ENCODE results near the gene TRIP4. TPM values are rescaled to one million over a fixed set of nuclear protein-coding genes. Genes with fewer than 3 reads are reported as not detected.

The TRIP4 gene
- polyA plus RNA-seq, 3 donors: 23.0 to 40.1 (median 35.6) TPM

DNA sequence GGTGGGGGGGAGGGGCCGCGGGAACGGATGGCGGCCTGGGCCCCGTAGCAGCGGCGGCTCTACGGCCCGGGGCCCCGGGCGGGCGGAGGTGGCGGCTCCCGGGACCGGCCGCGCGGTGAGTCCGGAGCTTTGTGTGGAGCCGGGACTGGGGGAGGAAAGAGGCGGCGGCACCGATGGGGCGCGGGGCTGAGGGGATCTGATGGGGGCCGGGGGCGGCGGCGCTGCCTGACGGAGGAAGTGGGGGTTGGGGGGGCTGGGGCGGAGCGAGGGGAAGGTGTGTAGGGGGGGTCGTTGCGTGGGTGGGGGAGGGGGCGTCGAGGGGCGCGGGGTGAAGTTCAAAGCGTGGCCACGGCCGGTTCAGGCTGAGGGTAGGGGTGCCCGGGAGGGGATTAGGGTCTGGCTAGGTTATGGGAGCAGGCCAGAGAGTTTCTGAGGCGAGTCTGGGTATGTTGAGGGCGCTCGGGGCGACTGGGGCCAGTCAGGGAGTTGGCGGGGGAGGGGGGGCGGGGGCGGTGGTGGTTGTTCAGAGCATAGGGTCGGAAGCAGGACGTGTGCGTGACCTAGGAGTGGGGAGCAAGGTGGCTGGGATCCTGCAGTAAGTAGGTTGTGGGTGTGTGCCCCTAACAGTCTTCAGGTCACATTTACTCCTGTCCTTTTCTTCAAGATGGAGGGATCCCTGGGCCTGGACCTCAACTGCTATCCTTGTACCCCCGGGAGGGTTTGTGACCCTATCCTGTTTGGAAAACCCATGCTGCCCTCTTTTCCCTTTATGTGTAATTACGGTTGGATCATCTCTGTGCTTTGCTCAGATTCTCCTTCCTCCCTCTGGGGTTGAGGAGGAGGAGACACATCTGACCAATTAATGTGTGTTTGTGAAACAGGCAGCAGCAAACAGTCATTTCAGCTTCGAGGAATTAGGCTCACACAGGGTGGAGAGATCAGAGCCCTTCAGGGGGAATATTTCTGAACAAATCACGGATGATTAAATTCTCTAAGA, 73.4 kb downstream of the TRIP4 start:
- H3K27ac Mint-ChIP-seq: peak overlapping the region; percentile 61 to 93 (median 85)
- Histone ChIP-seq H3K9ac (ENCODE audit: insufficient read depth, low read length, poor library complexity, severe bottlenecking) (peak overlapping the region; percentile 54), H3K79me2 (ENCODE audit: insufficient read depth, low read length) (peaks cover 49% of the 10 kb centered on the region), H3K36me3 (replicated peaks in 1 of 2; ENCODE audit: control insufficient read depth in 1 of 2, insufficient read depth in 2 of 2, low read length in 2 of 2) (no peaks in the 10 kb centered on the region), H2AFZ (ENCODE audit: insufficient read depth, low read depth, low read length, poor library complexity, severe bottlenecking) (peak overlapping the region; percentile 81), H3K4me3 (replicated peaks in 1 of 3; ENCODE audit: low read depth in 2 of 3, low read length in 3 of 3) (peak overlapping the region; percentile 61 to 98 (median 83)), H3K4me2 (replicated peaks; ENCODE audit: extremely low read depth, low read length, poor library complexity, severe bottlenecking) (peak overlapping the region; percentile 80), H3K27ac (ENCODE audit: low read depth in 1 of 2, low read length in 2 of 2) (peak overlapping the region; percentile 12 to 72), H4K20me1 (ENCODE audit: insufficient read depth, low read length) (peaks cover 48% of the 10 kb centered on the region), H3K4me1 (ENCODE audit: control insufficient read depth in 1 of 2, insufficient read depth in 2 of 2, low read length in 2 of 2) (peaks cover 44 to 68% of the 10 kb centered on the region in 2 donors), H3K9me3 (replicated peaks in 1 of 2; ENCODE audit: control insufficient read depth in 1 of 2, insufficient read depth in 1 of 2, low read length in 2 of 2) (no peaks in the 10 kb centered on the region), H3K27me3 (ENCODE audit: control insufficient read depth in 2 of 2, insufficient read depth in 2 of 2, low read length in 2 of 2) (no peaks in the 10 kb centered on the region)
- H3K4me3 Mint-ChIP-seq: peak overlapping the region; percentile 90 to 93
- peak in 2 of 3 donors; percentile 30 to 35 for DNase-seq
- TF ChIP-seq, protein P1, sequence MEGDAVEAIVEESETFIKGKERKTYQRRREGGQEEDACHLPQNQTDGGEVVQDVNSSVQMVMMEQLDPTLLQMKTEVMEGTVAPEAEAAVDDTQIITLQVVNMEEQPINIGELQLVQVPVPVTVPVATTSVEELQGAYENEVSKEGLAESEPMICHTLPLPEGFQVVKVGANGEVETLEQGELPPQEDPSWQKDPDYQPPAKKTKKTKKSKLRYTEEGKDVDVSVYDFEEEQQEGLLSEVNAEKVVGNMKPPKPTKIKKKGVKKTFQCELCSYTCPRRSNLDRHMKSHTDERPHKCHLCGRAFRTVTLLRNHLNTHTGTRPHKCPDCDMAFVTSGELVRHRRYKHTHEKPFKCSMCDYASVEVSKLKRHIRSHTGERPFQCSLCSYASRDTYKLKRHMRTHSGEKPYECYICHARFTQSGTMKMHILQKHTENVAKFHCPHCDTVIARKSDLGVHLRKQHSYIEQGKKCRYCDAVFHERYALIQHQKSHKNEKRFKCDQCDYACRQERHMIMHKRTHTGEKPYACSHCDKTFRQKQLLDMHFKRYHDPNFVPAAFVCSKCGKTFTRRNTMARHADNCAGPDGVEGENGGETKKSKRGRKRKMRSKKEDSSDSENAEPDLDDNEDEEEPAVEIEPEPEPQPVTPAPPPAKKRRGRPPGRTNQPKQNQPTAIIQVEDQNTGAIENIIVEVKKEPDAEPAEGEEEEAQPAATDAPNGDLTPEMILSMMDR (IDR thresholded peaks at IDR 0.05): no peak
- H3K9me3 Mint-ChIP-seq: no peaks in the 10 kb centered on the region
- intact Hi-C loops (cut with micrococcal nuclease): loop anchor here in 1 of 2 donors (5.0 kb wide), 1 partner anchor 299 kb away; the partner anchor contains the start of gene PPIB
- H3K27me3 Mint-ChIP-seq (ENCODE audit: low read depth in 3 of 3): no peaks in the 10 kb centered on the region
- H3K4me1 Mint-ChIP-seq: peaks cover 75% of the 10 kb centered on the region
- WGBS (ENCODE audit: insufficient coverage): under 1% methylated on average over 15 of the region's 56 CpGs
- peaks cover 2 to 11% of the 10 kb centered on the region in 2 donors for H3K36me3 Mint-ChIP-seq

DNA sequence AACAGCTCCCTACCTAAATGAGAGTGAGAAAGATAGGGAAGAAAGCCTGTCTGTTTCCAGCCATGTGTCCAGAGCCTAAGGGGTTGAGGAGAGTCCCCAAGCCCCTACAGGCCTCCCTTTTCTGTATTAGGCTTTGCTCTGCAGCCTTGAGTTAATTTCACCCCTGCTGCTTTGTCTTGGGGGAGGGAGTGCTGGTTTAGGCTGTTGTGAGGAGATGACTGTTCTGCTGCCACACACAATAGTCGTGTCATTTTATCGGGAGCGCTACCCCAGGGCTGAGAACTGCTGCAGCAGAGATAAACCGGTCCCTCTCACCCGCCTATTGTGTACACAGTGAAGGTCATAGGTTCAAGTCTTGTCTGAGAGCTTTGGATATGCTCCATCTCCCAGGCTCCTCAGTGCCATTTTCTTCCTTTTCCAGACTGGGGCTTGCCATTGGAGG, 74.1 kb downstream of the TRIP4 start:
- Histone ChIP-seq H3K9me3 (replicated peaks in 1 of 2; ENCODE audit: control insufficient read depth in 1 of 2, insufficient read depth in 1 of 2, low read length in 2 of 2) (no peaks in the 10 kb centered on the region), H3K27ac (ENCODE audit: low read depth in 1 of 2, low read length in 2 of 2) (peak overlapping the region in 1 of 2 donors; percentile 72), H3K27me3 (ENCODE audit: control insufficient read depth in 2 of 2, insufficient read depth in 2 of 2, low read length in 2 of 2) (no peaks in the 10 kb centered on the region), H3K9ac (ENCODE audit: insufficient read depth, low read length, poor library complexity, severe bottlenecking) (peak overlapping the region; percentile 50), H3K4me1 (ENCODE audit: control insufficient read depth in 1 of 2, insufficient read depth in 2 of 2, low read length in 2 of 2) (peaks cover 37 to 68% of the 10 kb centered on the region in 2 donors), H4K20me1 (ENCODE audit: insufficient read depth, low read length) (peaks cover 55% of the 10 kb centered on the region), H3K4me2 (replicated peaks; ENCODE audit: extremely low read depth, low read length, poor library complexity, severe bottlenecking) (peak overlapping the region; percentile 80), H3K4me3 (replicated peaks in 1 of 3; ENCODE audit: low read depth in 2 of 3, low read length in 3 of 3) (peak overlapping the region; percentile 61 to 98 (median 83)), H3K36me3 (replicated peaks in 1 of 2; ENCODE audit: control insufficient read depth in 1 of 2, insufficient read depth in 2 of 2, low read length in 2 of 2) (no peaks in the 10 kb centered on the region), H3K79me2 (ENCODE audit: insufficient read depth, low read length) (peaks cover 56% of the 10 kb centered on the region), H2AFZ (ENCODE audit: insufficient read depth, low read depth, low read length, poor library complexity, severe bottlenecking) (peak overlapping the region; percentile 54)
- no peaks in the 10 kb centered on the region for H3K9me3 Mint-ChIP-seq
- H3K27ac Mint-ChIP-seq: peak overlapping the region; percentile 61 to 93 (median 85)
- H3K27me3 Mint-ChIP-seq (ENCODE audit: low read depth in 3 of 3): no peaks in the 10 kb centered on the region
- TF ChIP-seq, protein P1 (IDR thresholded peaks at IDR 0.05): no peak
- intact Hi-C loops (cut with micrococcal nuclease): loop anchor here in 1 of 2 donors (5.0 kb wide), 1 partner anchor 299 kb away; the partner anchor contains the start of gene PPIB
- peaks cover 2 to 11% of the 10 kb centered on the region in 2 donors for H3K36me3 Mint-ChIP-seq
- peak overlapping the region; percentile 90 to 93 for H3K4me3 Mint-ChIP-seq
- 23% methylated on average over 5 of the region's 5 CpGs for WGBS (ENCODE audit: insufficient coverage)
- H3K4me1 Mint-ChIP-seq: peaks cover 73% of the 10 kb centered on the region
- no peak for DNase-seq

Data from CD14-positive monocyte (primary cell).